Glomerular visceral epithelial cell (primary cell): ENCODE results near the gene BTN2A1.
A peak's percentile ranks its signal among the peaks of the same experiment; 100 is the strongest.
"Not testable (repeated sequence)": the region's sequence is repeated elsewhere in the genome, so short reads cannot be mapped to it uniquely, and the experiment has no call there.

Experiments
- DNase-seq: peaks from one replicate; pipeline ENCODE4 v3.0.0-alpha.2; 2016; ENCODE audit errors: extremely low spot score

The BTN2A1 gene

DNA sequence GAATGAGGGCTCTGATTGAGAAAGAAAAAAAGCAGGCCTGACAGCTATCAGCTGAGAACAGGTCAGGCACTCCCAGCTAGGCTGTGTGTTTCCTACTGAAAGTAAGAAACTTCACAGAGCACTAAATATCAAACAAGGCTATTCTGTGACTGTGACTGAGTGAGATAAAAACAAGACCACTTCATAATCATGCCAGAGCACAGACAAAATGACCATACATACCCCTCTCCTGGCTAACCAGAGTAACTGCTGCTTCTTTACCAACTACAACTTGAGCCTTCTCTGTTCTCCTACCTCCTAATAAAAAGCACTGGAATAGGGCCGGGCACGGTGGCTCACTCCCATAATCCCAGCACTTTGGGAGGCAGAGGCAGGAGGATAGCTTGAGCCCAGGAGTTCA is 35.5 kb downstream of the BTN2A1 start:
- peak; percentile 33 for DNase-seq

GRCh38 chr6:26494117-26494516 is 36.4 kb downstream of the BTN2A1 start:
- DNase-seq, result no peak

- no peak for DNase-seq
Measured at GRCh38 chr6:26495281-26495680, 37.5 kb downstream of the BTN2A1 start.

GRCh38 chr6:26497610-26498009 is 39.9 kb downstream of the BTN2A1 start:
- DNase-seq, result no peak

- DNase-seq, result no peak
Measured at GRCh38 chr6:26500102-26500501, 42.3 kb downstream of the BTN2A1 start, which contains the start of gene BTN1A1. Gene BTN1A1 (plus strand): TSS chr6:26500303. CDS start chr6:26501287, 984 bp downstream.

- DNase-seq, result no peak
Measured at GRCh38 chr6:26501482-26501986, 43.8 kb downstream of the BTN2A1 start.

DNA sequence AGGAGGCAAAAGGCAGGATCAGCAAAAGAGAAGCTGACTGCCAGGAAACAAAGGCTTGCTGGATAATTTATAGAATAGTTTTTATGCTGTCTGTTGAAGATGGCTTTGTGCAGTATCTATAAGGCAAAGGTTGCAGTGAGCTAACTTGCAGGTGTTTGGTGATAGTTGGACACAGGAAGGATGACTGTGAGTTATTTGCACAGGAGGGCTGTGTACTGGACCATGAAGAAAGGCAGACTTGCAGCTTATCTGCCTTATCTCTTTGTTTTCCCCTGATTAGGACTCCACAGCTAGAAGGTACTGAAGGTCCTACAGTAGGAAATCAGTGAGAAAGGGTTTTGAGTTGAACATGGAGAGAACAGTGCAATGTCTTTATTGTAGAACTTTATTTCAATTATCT is 44.4 kb downstream of the BTN2A1 start:
- peak; percentile 25 for DNase-seq

DNA sequence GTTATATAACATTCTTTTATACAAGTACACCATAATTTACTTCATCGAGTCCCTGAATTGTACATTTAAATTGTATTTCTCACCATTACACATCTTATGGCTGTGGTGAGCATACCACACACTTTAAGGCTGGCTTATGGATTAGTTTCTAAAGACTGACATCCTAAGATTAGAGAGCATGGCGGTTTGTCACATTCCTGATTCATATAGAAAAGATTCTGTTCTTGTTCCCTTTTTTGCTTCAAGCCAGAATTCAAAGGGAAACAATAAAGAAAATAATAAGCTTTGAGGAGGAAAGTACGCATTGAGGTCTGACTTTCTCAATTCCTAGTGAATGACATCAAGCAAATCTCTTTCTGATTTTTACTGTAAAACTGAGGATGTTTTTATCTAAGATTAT is 44.9 kb downstream of the BTN2A1 start:
- DNase-seq, result no peak

DNA sequence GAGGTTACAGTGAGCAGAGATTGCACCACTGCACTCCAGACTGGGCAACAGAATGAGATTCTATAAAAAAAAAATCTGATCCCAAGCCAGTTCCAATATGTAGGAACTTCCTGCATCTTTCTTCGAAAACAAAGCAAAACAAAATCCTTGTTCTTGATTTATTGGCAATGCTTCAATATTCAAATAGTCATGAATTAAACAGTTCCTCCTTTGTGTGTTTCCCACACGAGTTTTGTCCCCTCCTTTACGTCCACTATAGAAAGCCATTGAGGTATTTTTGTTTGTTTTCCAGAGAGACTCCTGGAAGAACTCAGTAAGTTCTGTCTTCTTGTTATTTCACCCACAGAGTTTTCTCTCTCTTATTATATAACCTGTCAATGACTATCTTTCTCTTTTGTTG is 49.9 kb downstream of the BTN2A1 start:
- DNase-seq, result no peak

- not testable (repeated sequence) for DNase-seq
Measured at GRCh38 chr6:26511033-26511432, 53.3 kb downstream of the BTN2A1 start.

DNA sequence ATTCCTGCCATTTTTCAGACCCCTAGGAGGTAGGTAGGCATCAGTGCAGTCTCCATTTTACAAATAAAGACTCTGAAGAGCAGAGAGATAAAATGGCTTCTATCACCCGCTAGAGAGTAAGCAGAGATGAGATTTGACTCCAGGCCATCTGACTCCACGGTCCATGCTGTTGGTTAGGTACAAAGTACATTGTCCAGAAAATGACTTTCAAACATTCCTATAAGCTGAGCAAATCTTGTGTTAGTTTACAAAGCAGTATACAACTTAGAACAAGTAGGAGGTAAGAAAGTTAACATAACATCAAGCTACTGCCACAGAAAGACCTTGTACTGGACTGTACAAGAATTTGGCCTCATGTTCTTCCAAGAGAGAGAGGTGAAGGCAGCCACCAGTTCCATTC is 57.2 kb downstream of the BTN2A1 start:
- DNase-seq, result no peak

GRCh38 chr6:26516481-26517427 is 59.0 kb downstream of the BTN2A1 start:
- DNase-seq, result no peak
